Upper lobe of left lung (tissue), 6 donors: ENCODE results near the gene SUSD2. TPM values are rescaled to one million over a fixed set of nuclear protein-coding genes. Genes with fewer than 3 reads are reported as not detected.
A peak's percentile ranks its signal among the peaks of the same experiment; 100 is the strongest.
"Not testable (repeated sequence)": the region's sequence is repeated elsewhere in the genome, so short reads cannot be mapped to it uniquely, and the experiment has no call there.

Experiments used
- ATAC-seq, 2 donors: fragments of 200-7000 bp; cut with Tn5 transposase; one replicate each; pipeline ENCODE4 v1.9.1; 2022; ENCODE audit warnings: mild to moderate bottlenecking in 2 of 2, moderate library complexity in 2 of 2; ENCODE audit not compliant: low FRiP score in 2 of 2
- DNase-seq, 2 donors: peaks; one replicate each; pipeline ENCODE4 v3.0.0-alpha.2; 2019 to 2020
- H3K27ac ChIP-seq, 4 donors: fragments of 200-600 bp; sonication (generic); one replicate each; pipeline ENCODE4 v1.5.1; 2016 to 2019
- H3K27me3 ChIP-seq, 4 donors: fragments of 200-600 bp; sonication (generic); one replicate each; pipeline ENCODE4 v1.5.1; 2017 to 2019
- H3K36me3 ChIP-seq, 4 donors: fragments of 200-600 bp; sonication (generic); one replicate each; pipeline ENCODE4 v1.5.1; 2016 to 2019
- H3K4me1 ChIP-seq, 4 donors: fragments of 200-600 bp; sonication (generic); one replicate each; pipeline ENCODE4 v1.5.1; 2018 to 2019
- H3K4me3 ChIP-seq, 4 donors: fragments of 200-600 bp; sonication (generic); one replicate each; pipeline ENCODE4 v1.5.1; 2017 to 2019; ENCODE audit warnings: mild to moderate bottlenecking in 2 of 4, moderate library complexity in 1 of 4
- H3K9me3 ChIP-seq, 4 donors: fragments of 200-600 bp; sonication (generic); one replicate each; pipeline ENCODE4 v1.5.1; 2018 to 2019
- CTCF ChIP-seq, 6 experiments: fragments of 450-650 bp in 4 of 6; fragments of 200-600 bp in 2 of 6; sonication (generic) in 2 of 6; IDR thresholded peaks; one replicate each; pipeline ENCODE4 v1.5.1; 2016 to 2019; ENCODE audit warnings: antibody characterized with exemption in 6 of 6
- EP300 ChIP-seq, 4 donors: sonication (generic); formaldehyde crosslinking; IDR thresholded peaks; one replicate each; pipeline ENCODE4 v1.5.1; 2017; ENCODE audit warnings: antibody characterized with exemption in 4 of 4, control low read depth in 2 of 4
- POLR2A ChIP-seq, 4 donors: fragments of 450-650 bp; IDR thresholded peaks; one replicate each; pipeline ENCODE4 v1.5.1; 2016 to 2017; ENCODE audit warnings: antibody characterized with exemption in 4 of 4, mild to moderate bottlenecking in 2 of 4
- POLR2AphosphoS5 ChIP-seq, 2 donors: sonication (generic); formaldehyde crosslinking; IDR thresholded peaks; one replicate each; pipeline ENCODE4 v1.5.1; 2017; ENCODE audit warnings: antibody characterized with exemption in 2 of 2
- WGBS, 2 donors: methylation state at CpG; one replicate each; pipeline ENCODE4 v1.1.5; 2017 to 2018; 5-methylcytosine and 5-hydroxymethylcytosine counted together
- total RNA-seq, 6 donors: library from RNA; depleted of rRNA in 4 of 6; stranded (reverse); fragments of >200 nt in 4 of 6; gene quantifications; one replicate each; pipeline versions ENCODE4 v1.1.0 to v1.2.1, GENCODE V29; 2016 to 2021
- donor health status: DM: no; HTN: no; CAD: no; lungs with moderate emphysema.
- donor health status: DM: no; HTN: yes; CAD: no; lungs with severe emphysema.

The SUSD2 gene
- total RNA-seq, 6 donors from 2014 or later: 191 to 645 (median 348) TPM

- no peaks in the 10 kb centered on the region for H3K9me3 ChIP-seq
- H3K27ac ChIP-seq: peak overlapping the region; percentile 84 to 96 (median 91)
- no peak for TF ChIP-seq CTCF (IDR thresholded peaks at IDR 0.05)
- no peak for TF ChIP-seq EP300 (IDR thresholded peaks at IDR 0.05)
- no peak for TF ChIP-seq POLR2A (IDR thresholded peaks at IDR 0.05)
- WGBS, 2 donors: 45 to 50% methylated on average over 8 of the region's 8 CpGs
- no peak for ATAC-seq
- peaks cover 39 to 54% (median 45%) of the 10 kb centered on the region in 4 donors for H3K4me1 ChIP-seq
- H3K27me3 ChIP-seq: no peaks in the 10 kb centered on the region
- DNase-seq: no peak
- H3K36me3 ChIP-seq: no peaks in the 10 kb centered on the region
- H3K4me3 ChIP-seq: no peak overlapping the region
These were observed 26.2 kb downstream of the SUSD2 start for GRCh38 chr22:24207264-24208011.

- H3K4me3 ChIP-seq: no peak overlapping the region
- H3K27me3 ChIP-seq: no peaks in the 10 kb centered on the region
- WGBS, 2 donors: 0 to 4% methylated on average over 2 of the region's 2 CpGs
- TF ChIP-seq POLR2A (IDR thresholded peaks at IDR 0.05): no peak
- no peak for TF ChIP-seq CTCF (IDR thresholded peaks at IDR 0.05)
- peak in 2 of 4 donors; percentile 60 to 86 for TF ChIP-seq EP300 (IDR thresholded peaks at IDR 0.05)
- peak; percentile 51 to 80 for TF ChIP-seq POLR2AphosphoS5 (IDR thresholded peaks at IDR 0.05)
- peak overlapping the region; percentile 84 to 96 (median 91) for H3K27ac ChIP-seq
- no peaks in the 10 kb centered on the region for H3K36me3 ChIP-seq
- DNase-seq (peak in 1 of 2 donors; percentile 80), ATAC-seq (peak; percentile 93 to 96)
- H3K9me3 ChIP-seq: no peaks in the 10 kb centered on the region
- peaks cover 39 to 54% (median 45%) of the 10 kb centered on the region in 4 donors for H3K4me1 ChIP-seq
These were observed 26.9 kb downstream of the SUSD2 start for GRCh38 chr22:24208012-24208749.

GRCh38 chr22:24209016-24209415 lies 27.7 kb downstream of the SUSD2 start:
- WGBS, 2 donors: 73 to 76% methylated on average over 3 of the region's 3 CpGs
- Histone ChIP-seq H3K36me3 (no peaks in the 10 kb centered on the region), H3K4me1 (peaks cover 39 to 54% (median 45%) of the 10 kb centered on the region in 4 donors), H3K9me3 (no peaks in the 10 kb centered on the region), H3K27me3 (no peaks in the 10 kb centered on the region), H3K27ac (peak overlapping the region; percentile 84 to 96 (median 91)), H3K4me3 (no peak overlapping the region)
- DNase-seq: no peak
- TF ChIP-seq EP300 (IDR thresholded peaks at IDR 0.05) (no peak), CTCF (IDR thresholded peaks at IDR 0.05) (no peak), POLR2A (IDR thresholded peaks at IDR 0.05) (no peak), POLR2AphosphoS5 (IDR thresholded peaks at IDR 0.05) (no peak)
- ATAC-seq: no peak

- Histone ChIP-seq H3K4me3 (no peak overlapping the region), H3K36me3 (no peaks in the 10 kb centered on the region), H3K4me1 (peaks cover 39 to 54% (median 45%) of the 10 kb centered on the region in 4 donors), H3K9me3 (no peaks in the 10 kb centered on the region), H3K27ac (peak overlapping the region; percentile 84 to 96 (median 91)), H3K27me3 (no peaks in the 10 kb centered on the region)
- no peak for DNase-seq
- TF ChIP-seq POLR2AphosphoS5 (IDR thresholded peaks at IDR 0.05) (no peak), EP300 (IDR thresholded peaks at IDR 0.05) (no peak), POLR2A (IDR thresholded peaks at IDR 0.05) (no peak), CTCF (IDR thresholded peaks at IDR 0.05) (no peak)
- WGBS, 2 donors: 64 to 72% methylated on average over 4 of the region's 4 CpGs
- no peak for ATAC-seq
These were observed 28.4 kb downstream of the SUSD2 start for GRCh38 chr22:24209687-24210086.

GRCh38 chr22:24210409-24210808 lies 29.1 kb downstream of the SUSD2 start:
- WGBS, 2 donors: 85 to 89% methylated on average over 11 of the region's 11 CpGs
- H3K9me3 ChIP-seq, H3K4me3 ChIP-seq, H3K27me3 ChIP-seq, H3K36me3 ChIP-seq, DNase-seq, ATAC-seq: not testable (repeated sequence)
- peaks cover 36 to 47% (median 41%) of the 10 kb centered on the region in 4 donors for H3K4me1 ChIP-seq
- H3K27ac ChIP-seq: peak overlapping the region in 3 of 4 donors; percentile 5 to 51 (median 10)

- not testable (repeated sequence) for DNase-seq, H3K27me3 ChIP-seq, H3K36me3 ChIP-seq, H3K4me3 ChIP-seq, H3K9me3 ChIP-seq, H3K27ac ChIP-seq, ATAC-seq
- H3K4me1 ChIP-seq: peaks cover 23 to 36% (median 28%) of the 10 kb centered on the region in 4 donors
- WGBS, 2 donors: 70 to 81% methylated on average over 5 of the region's 6 CpGs
These were observed 30.4 kb downstream of the SUSD2 start for GRCh38 chr22:24211716-24212115.

- DNase-seq, H3K27ac ChIP-seq, H3K27me3 ChIP-seq, H3K36me3 ChIP-seq, ATAC-seq, H3K4me3 ChIP-seq, H3K9me3 ChIP-seq: not testable (repeated sequence)
- 89 to 95% methylated on average over 9 of the region's 9 CpGs for WGBS, 2 donors
- peaks cover 12 to 22% (median 16%) of the 10 kb centered on the region in 4 donors for H3K4me1 ChIP-seq
These were observed 31.8 kb downstream of the SUSD2 start for GRCh38 chr22:24213111-24213510.
